Measurements from ENCODE around the gene CUL3. TPM values are rescaled to one million over a fixed set of nuclear protein-coding genes. Genes with fewer than 3 reads are reported as not detected.
A peak's percentile ranks its signal among the peaks of the same experiment; 100 is the strongest.
"Not testable (repeated sequence)": the region's sequence is repeated elsewhere in the genome, so short reads cannot be mapped to it uniquely, and the experiment has no call there.

CUL3 gene
- total and polyA plus RNA-seq, 7 donors, result 59.3 to 85.3 (median 65.6) TPM

DNA sequence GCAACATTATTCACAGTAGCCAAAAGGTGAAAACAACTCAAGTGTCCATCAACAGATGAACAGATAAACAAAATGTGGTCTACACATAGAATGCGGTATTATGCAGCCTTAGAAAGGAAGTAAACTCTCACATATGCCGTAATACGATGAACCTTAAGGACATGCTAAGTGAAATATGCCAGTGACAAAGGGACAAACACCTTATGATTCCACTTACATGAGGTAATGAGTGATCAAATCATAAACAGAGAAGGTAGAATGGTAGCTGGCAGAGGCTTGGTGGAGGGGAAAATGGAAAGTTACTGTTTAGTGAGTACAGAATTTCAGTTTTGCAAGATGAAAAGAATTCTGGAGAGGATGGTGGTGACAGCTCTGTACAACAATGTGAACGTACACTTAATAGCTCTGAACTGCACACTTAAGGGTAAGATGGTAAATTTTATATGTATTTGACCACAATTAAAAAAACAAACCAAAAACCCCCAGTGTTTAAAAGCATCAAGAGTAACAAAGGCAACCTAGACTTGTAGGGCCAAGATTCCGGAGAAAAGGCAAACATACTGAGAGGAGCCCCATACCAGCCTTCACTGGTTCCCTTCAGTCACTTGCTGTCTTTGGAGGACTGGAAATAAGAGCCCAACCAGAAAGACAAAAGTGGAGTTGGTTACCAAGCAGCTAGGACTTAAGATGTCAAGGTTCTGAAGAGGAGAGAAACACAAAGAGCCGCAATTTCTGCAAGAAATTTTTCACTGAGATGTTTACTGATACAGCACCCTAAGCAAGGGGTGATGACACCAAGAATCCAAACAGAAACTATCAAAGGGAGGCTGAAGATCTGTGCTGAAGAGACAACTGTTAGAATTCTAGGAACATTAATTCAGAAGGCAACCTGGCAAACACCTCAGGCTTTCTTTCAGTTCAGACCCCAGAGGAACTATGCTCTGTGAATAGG is 61.3 kb downstream of the CUL3 start:
- WGBS, 2 donors, result 57 to 87% methylated on average over 6 of the region's 6 CpGs
- Histone ChIP-seq H3K27ac (no peak overlapping the region), H3K4me1 (peaks cover 0 to 83% (median 58%) of the 10 kb centered on the region in 4 donors), H3K27me3 (no peaks in the 10 kb centered on the region), H3K9me3 (no peaks in the 10 kb centered on the region), H3K36me3 (no peaks in the 10 kb centered on the region), H3K4me3 (no peak overlapping the region)
- TF ChIP-seq, protein P1, sequence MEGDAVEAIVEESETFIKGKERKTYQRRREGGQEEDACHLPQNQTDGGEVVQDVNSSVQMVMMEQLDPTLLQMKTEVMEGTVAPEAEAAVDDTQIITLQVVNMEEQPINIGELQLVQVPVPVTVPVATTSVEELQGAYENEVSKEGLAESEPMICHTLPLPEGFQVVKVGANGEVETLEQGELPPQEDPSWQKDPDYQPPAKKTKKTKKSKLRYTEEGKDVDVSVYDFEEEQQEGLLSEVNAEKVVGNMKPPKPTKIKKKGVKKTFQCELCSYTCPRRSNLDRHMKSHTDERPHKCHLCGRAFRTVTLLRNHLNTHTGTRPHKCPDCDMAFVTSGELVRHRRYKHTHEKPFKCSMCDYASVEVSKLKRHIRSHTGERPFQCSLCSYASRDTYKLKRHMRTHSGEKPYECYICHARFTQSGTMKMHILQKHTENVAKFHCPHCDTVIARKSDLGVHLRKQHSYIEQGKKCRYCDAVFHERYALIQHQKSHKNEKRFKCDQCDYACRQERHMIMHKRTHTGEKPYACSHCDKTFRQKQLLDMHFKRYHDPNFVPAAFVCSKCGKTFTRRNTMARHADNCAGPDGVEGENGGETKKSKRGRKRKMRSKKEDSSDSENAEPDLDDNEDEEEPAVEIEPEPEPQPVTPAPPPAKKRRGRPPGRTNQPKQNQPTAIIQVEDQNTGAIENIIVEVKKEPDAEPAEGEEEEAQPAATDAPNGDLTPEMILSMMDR (IDR thresholded peaks at IDR 0.05), result no peak
- TF ChIP-seq POLR2AphosphoS5 (IDR thresholded peaks at IDR 0.05) (no peak), EP300 (IDR thresholded peaks at IDR 0.05) (no peak), POLR2A (IDR thresholded peaks at IDR 0.05) (no peak)
- intact Hi-C loops (cut with DNase I), result loop anchor here (5.0 kb wide), 1 partner anchor 63 kb away; the partner anchor contains the start of gene CUL3
- no peak for DNase-seq

DNA sequence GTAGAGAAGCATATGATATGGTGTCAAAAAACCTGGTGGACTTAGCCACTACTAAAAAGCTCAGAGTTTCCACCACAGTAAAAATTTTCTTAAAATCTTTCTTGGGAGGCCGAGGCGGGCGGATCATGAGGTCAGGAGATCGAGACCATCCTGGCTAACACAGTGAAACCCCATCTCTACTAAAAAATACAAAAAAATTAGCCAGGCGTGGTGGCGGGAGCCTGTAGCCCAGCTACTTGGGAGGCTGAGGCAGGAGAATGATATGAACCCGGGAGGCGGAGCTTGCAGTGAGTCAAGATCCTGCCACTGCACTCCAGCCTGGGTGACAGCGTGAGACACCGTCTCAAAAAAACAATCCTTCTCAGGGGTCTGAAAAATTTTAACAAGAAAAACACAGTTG is 62.7 kb downstream of the CUL3 start:
- not testable (repeated sequence) for H3K36me3 ChIP-seq, H3K27me3 ChIP-seq, H3K27ac ChIP-seq, H3K9me3 ChIP-seq, H3K4me3 ChIP-seq, DNase-seq
- intact Hi-C loops (cut with DNase I), result loop anchor here (5.0 kb wide), 1 partner anchor 65 kb away; the partner anchor contains the start of gene CUL3
- 96% methylated on average over 10 of the region's 10 CpGs for whole genome bisulfite sequencing, 2 donors
- H3K4me1 ChIP-seq, result peaks cover 0 to 80% (median 60%) of the 10 kb centered on the region in 4 donors

DNA sequence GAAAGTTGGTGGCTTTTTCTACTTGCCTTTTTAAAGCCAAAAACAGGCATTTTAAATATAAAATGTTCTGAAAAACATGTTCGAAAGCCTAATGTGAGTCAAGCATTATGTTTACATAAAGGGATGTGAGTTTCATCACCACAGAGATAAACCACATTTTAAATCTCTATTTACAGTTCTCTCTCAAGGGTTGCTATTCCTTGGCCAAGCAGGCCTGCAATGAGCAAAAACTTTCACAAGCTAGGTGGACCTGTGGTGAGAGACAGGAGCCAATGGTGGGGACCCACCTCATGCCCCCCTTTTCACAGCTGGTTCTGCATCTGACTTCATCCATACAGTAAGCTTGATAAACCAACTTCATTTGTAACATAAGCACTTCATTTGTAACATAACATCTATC is 65.1 kb downstream of the CUL3 start:
- Histone ChIP-seq H3K27ac (peak overlapping the region in 3 of 4 donors; percentile 6 to 35 (median 30)), H3K36me3 (no peaks in the 10 kb centered on the region)
- intact Hi-C loops (cut with DNase I), result loop anchor here (5.0 kb wide), 1 partner anchor 67 kb away; the partner anchor contains the start of gene CUL3

DNA sequence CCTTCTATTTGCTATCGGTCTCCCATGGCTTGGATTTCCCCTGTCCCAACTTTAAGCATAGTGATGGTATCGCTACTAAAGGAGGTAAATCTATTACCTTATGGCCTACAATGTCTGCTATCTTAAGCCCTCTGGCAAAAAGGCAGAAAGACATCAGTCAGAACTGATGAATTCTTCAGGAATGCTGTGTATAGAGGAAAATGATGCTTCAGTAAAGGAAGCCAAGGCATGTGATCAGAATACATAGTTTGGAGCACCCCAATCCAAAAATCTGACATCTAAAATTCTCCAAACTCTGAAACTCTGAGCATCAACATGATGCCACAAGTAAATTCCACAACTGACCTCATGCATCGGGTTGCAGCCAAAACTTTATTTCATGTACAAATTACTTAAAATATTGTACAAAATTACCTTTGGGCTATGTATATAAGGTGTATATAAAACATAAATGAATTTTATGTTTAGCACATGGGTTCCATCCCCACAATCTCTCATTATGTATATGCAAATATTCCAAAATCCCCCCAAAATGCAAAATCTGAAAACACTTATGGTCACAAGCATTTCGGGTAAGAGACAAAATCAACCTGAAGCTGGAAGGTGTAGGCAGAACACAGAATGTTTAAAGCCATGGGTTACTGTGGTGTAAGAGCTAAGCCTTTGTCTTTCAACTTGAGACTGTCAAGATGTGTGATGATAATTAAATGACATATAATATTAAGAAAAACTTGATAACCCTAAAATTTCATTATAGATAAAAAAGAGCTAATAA is 66.2 kb downstream of the CUL3 start:
- WGBS, 2 donors, result 84 to 95% methylated on average over 4 of the region's 4 CpGs
- Histone ChIP-seq H3K27me3 (no peaks in the 10 kb centered on the region), H3K36me3 (no peaks in the 10 kb centered on the region), H3K4me1 (peaks cover 0 to 56% (median 42%) of the 10 kb centered on the region in 4 donors), H3K4me3 (no peak overlapping the region), H3K9me3 (no peaks in the 10 kb centered on the region), H3K27ac (peak overlapping the region in 1 of 4 donors; percentile 30)
- DNase-seq, result no peak
- no peak for TF ChIP-seq POLR2AphosphoS5 (IDR thresholded peaks at IDR 0.05)
- TF ChIP-seq, protein P1 (IDR thresholded peaks at IDR 0.05), result no peak
- no peak for TF ChIP-seq EP300 (IDR thresholded peaks at IDR 0.05)
- TF ChIP-seq POLR2A (IDR thresholded peaks at IDR 0.05), result no peak
- intact Hi-C loops (cut with DNase I), result no loop called here

More for the DNA sequence above, 65.1 kb downstream of the CUL3 start:
- no peaks in the 10 kb centered on the region for H3K9me3 ChIP-seq
- H3K27me3 ChIP-seq, result no peaks in the 10 kb centered on the region
- no peak for DNase-seq
- H3K4me3 ChIP-seq, result no peak overlapping the region
- TF ChIP-seq POLR2A (IDR thresholded peaks at IDR 0.05) (no peak), POLR2AphosphoS5 (IDR thresholded peaks at IDR 0.05) (no peak), EP300 (IDR thresholded peaks at IDR 0.05) (no peak)
- TF ChIP-seq, protein P1 (IDR thresholded peaks at IDR 0.05), result no peak
- WGBS, 2 donors, result 42 to 80% methylated on average over 1 of the region's 1 CpG
- peaks cover 0 to 66% (median 49%) of the 10 kb centered on the region in 4 donors for H3K4me1 ChIP-seq

DNA sequence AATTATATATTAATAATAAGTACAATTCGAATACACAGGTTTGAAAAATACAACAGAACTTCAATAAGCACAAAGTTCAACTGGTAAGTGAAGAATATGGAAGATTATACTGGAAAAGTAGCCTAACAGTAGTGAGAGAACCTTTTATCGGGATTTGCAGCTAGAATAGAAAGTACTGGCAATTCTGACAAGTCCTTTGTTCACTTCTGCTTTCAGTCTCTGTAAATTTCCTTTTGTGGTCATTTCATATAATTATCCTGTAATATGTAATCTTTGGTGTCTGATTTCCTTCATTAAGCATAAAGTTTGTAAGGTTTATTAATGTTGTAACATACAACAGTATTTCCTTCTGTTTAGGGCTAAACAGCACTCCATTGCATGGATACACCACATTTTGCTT is 67.2 kb downstream of the CUL3 start:
- no peaks in the 10 kb centered on the region for H3K27me3 ChIP-seq

DNA sequence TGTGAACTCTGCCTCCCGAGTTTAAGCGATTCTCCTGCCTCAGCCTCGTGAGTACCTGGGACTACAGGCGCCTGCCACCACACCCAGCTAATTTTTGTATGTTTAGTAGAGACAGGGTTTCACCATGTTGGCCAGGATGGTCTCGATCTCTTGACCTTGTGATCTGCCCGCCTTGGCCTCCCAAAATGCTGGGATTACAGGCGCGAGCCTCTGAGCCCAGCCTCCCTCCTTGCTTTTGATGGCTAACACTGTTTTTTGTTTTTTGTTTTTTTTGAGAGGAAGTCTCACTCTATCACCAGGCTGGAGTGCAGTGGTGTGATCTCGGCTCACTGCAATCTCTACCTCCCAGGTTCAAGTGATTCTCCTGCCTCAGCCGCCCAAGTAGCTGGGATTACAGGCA is 68.8 kb downstream of the CUL3 start:
- DNase-seq; H3K4me3 ChIP-seq; H3K9me3 ChIP-seq; intact Hi-C loops (cut with DNase I); H3K27ac ChIP-seq; H3K36me3 ChIP-seq; H3K27me3 ChIP-seq: not testable (repeated sequence)
- 96 to 98% methylated on average over 10 of the region's 10 CpGs for WGBS, 2 donors
- H3K4me1 ChIP-seq, result peaks cover 0 to 48% (median 32%) of the 10 kb centered on the region in 4 donors

More for the DNA sequence above, 67.2 kb downstream of the CUL3 start:
- TF ChIP-seq POLR2AphosphoS5 (IDR thresholded peaks at IDR 0.05), result no peak
- no peak for TF ChIP-seq EP300 (IDR thresholded peaks at IDR 0.05)
- TF ChIP-seq, protein P1 (IDR thresholded peaks at IDR 0.05), result no peak
- no peak for TF ChIP-seq POLR2A (IDR thresholded peaks at IDR 0.05)
- Histone ChIP-seq H3K9me3 (no peaks in the 10 kb centered on the region), H3K4me3 (no peak overlapping the region), H3K27ac (no peak overlapping the region), H3K4me1 (peaks cover 0 to 49% (median 36%) of the 10 kb centered on the region in 4 donors), H3K36me3 (no peaks in the 10 kb centered on the region)
- no peak for DNase-seq
- intact Hi-C loops (cut with DNase I), result no loop called here
- WGBS, 2 donors, result 67 to 84% methylated on average over 2 of the region's 2 CpGs
